MM.1S (cell line): Measurements from ENCODE around the gene KLHL2.

Experiments used
- CTCF ChIP-seq: fragments of 300-600 bp; sonication (generic); IDR thresholded peaks from 2 replicates; pipeline ENCODE4 v1.5.1; 2016; ENCODE audit warnings: antibody characterized with exemption, low read length, mixed read lengths
- EZH2 ChIP-seq: fragments of 300-600 bp; sonication (generic); optimal IDR thresholded peaks from 2 replicates; pipeline ENCODE3; 2017; ENCODE audit warnings: low read depth, mild to moderate bottlenecking, antibody characterized with exemption, low read length, mixed read lengths
- EZH2phosphoT487 ChIP-seq: fragments of 300-600 bp; sonication (generic); IDR thresholded peaks from 2 replicates; pipeline ENCODE4 v1.6.1; 2018; ENCODE audit warnings: antibody characterized with exemption, low read length

DNA sequence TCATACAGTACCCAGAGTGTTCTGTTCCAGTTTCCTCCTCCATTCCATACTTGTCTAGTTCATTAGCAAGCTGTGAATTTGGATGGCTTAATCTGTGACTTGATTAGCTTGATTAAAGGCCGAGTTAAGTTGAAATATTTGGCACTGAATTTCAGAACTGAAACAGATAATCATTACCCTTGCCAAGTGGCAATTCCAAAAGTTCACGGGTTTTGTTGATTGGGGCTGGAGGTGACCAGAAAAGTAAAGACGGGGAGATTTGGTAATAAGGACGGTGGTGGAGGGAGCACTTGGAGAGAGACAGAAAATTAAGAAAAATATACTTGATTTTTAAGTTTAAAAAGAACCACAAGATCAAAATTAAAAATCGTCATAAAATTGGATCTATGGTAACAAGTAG, 21.9 kb upstream of the KLHL2 start:
- TF ChIP-seq CTCF (no peak), EZH2 (no peak), EZH2phosphoT487 (no peak)
